ENCODE measurements around the gene CAMTA1. TPM values are rescaled to one million over a fixed set of nuclear protein-coding genes. Genes with fewer than 3 reads are reported as not detected.

The CAMTA1 gene
- polyA plus RNA-seq, 1 donor from 2014 or later, result 162 TPM

DNA sequence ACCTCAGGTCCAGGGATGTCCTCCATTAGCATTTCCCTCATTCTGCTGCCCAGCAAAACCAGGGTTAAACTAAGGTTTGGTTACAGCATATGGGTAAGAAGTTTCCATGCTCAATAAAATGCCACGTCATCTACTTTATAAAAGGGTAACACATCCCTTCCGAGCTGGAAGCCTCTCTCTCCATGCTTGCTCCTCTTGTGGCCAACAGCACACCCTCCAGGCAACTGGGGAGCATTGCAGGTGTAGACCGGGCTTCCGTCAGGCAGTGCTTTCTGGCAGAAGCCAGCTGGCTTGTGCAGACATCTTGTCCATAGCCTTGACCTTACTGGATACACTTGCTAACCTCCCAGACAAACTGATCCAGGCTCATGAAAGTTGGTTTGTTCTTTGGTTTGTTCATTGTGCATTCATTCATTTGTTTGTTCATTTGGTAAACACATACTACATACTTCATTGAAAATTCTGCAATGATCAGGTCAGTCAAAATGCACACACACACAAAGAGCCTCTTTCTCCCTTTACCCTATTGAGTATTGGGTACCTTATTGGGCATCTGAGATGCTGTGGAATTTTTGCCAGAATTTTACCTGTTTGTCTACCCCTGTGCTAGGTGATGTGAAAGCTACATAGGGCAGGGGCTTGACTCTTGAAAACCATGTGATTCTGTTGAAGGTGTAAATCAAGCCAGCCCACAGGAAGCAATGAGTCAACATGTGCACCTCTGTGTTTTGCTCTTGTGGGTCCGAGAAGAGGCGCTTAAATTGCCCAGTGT, 422.8 kb downstream of the CAMTA1 start (continued):
- no peak for TF ChIP-seq MXI1 (conservative IDR thresholded peaks at IDR 0.05; ENCODE audit: poor library complexity, severe bottlenecking)

GRCh38 chr1:7208647-7209180, 423.5 kb downstream of the CAMTA1 start:
- Histone ChIP-seq H3K79me2 (replicated peaks; ENCODE audit: insufficient read depth, low read length) (no peaks in the 10 kb centered on the region), H3K9ac (ENCODE audit: low read length) (no peak overlapping the region), H3K36me3 (ENCODE audit: insufficient read depth, low read length) (no peaks in the 10 kb centered on the region), H2AFZ (ENCODE audit: low read depth, low read length) (no peak overlapping the region), H3K9me3 (ENCODE audit: low read length) (no peaks in the 10 kb centered on the region), H3K27ac (ENCODE audit: low read length) (no peak overlapping the region), H3F3A (ENCODE audit: insufficient read depth, low read length, poor library complexity, severe bottlenecking) (no peaks in the 10 kb centered on the region), H3K4me3 (ENCODE audit: low read length) (no peak overlapping the region), H3K27me3 (ENCODE audit: insufficient read depth, low read depth, low read length) (no peaks in the 10 kb centered on the region), H3K9me2 (ENCODE audit: insufficient read depth, low read length) (no peaks in the 10 kb centered on the region), H4K20me1 (ENCODE audit: insufficient read depth) (no peaks in the 10 kb centered on the region), H3K4me2 (ENCODE audit: low read length) (no peak overlapping the region)
- no peak for TF ChIP-seq EP300 (conservative IDR thresholded peaks at IDR 0.05; ENCODE audit: poor library complexity, severe bottlenecking)
- TF ChIP-seq SMC3 (conservative IDR thresholded peaks at IDR 0.05; ENCODE audit: poor library complexity), result no peak
- no peak for TF ChIP-seq RAD21 (conservative IDR thresholded peaks at IDR 0.05)
- no peak for TF ChIP-seq TAF1 (IDR thresholded peaks at IDR 0.05; ENCODE audit: low read depth)

- Histone ChIP-seq H3K9me2 (ENCODE audit: insufficient read depth, low read length) (no peaks in the 10 kb centered on the region), H3K4me2 (ENCODE audit: low read length) (no peak overlapping the region), H3K36me3 (ENCODE audit: insufficient read depth, low read length) (no peaks in the 10 kb centered on the region), H3K4me3 (ENCODE audit: low read length) (no peak overlapping the region), H3K79me2 (replicated peaks; ENCODE audit: insufficient read depth, low read length) (no peaks in the 10 kb centered on the region), H3K9me3 (ENCODE audit: low read length) (no peaks in the 10 kb centered on the region), H3K27me3 (ENCODE audit: insufficient read depth, low read depth, low read length) (no peaks in the 10 kb centered on the region), H4K20me1 (ENCODE audit: insufficient read depth) (no peaks in the 10 kb centered on the region), H3K27ac (ENCODE audit: low read length) (no peak overlapping the region), H3F3A (ENCODE audit: insufficient read depth, low read length, poor library complexity, severe bottlenecking) (no peaks in the 10 kb centered on the region), H3K9ac (ENCODE audit: low read length) (no peak overlapping the region), H2AFZ (ENCODE audit: low read depth, low read length) (no peak overlapping the region)
- TF ChIP-seq TAF1 (IDR thresholded peaks at IDR 0.05; ENCODE audit: low read depth), result no peak
- no peak for TF ChIP-seq REST (IDR thresholded peaks at IDR 0.05; ENCODE audit: borderline replicate concordance)
- TF ChIP-seq EP300 (conservative IDR thresholded peaks at IDR 0.05; ENCODE audit: poor library complexity, severe bottlenecking), result no peak
- TF ChIP-seq, protein P1, sequence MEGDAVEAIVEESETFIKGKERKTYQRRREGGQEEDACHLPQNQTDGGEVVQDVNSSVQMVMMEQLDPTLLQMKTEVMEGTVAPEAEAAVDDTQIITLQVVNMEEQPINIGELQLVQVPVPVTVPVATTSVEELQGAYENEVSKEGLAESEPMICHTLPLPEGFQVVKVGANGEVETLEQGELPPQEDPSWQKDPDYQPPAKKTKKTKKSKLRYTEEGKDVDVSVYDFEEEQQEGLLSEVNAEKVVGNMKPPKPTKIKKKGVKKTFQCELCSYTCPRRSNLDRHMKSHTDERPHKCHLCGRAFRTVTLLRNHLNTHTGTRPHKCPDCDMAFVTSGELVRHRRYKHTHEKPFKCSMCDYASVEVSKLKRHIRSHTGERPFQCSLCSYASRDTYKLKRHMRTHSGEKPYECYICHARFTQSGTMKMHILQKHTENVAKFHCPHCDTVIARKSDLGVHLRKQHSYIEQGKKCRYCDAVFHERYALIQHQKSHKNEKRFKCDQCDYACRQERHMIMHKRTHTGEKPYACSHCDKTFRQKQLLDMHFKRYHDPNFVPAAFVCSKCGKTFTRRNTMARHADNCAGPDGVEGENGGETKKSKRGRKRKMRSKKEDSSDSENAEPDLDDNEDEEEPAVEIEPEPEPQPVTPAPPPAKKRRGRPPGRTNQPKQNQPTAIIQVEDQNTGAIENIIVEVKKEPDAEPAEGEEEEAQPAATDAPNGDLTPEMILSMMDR (IDR thresholded peaks at IDR 0.05; ENCODE audit: poor library complexity, severe bottlenecking), result no peak
- no peak for TF ChIP-seq RAD21 (conservative IDR thresholded peaks at IDR 0.05)
- no peak for TF ChIP-seq EZH2 (IDR thresholded peaks at IDR 0.05; ENCODE audit: borderline replicate concordance, insufficient read depth, low read length, poor library complexity, severe bottlenecking)
- TF ChIP-seq SMC3 (conservative IDR thresholded peaks at IDR 0.05; ENCODE audit: poor library complexity), result no peak
- TF ChIP-seq POLR2AphosphoS5 (IDR thresholded peaks at IDR 0.05), result no peak
- TF ChIP-seq MXI1 (conservative IDR thresholded peaks at IDR 0.05; ENCODE audit: poor library complexity, severe bottlenecking), result no peak
Observed at GRCh38 chr1:7209336-7209735, 424.1 kb downstream of the CAMTA1 start.

Measured in neural cell (in vitro differentiated cells).